ENCODE measurements around the gene PISD. TPM values are rescaled to one million over a fixed set of nuclear protein-coding genes. Genes with fewer than 3 reads are reported as not detected.

The PISD gene
- total and polyA plus RNA-seq, 9 of the 15 experiments (the other 6 are each of a cell fraction or from before 2014, with no cell fraction given) = 24.5 to 65.9 (median 36.6) TPM

- no peaks in the 10 kb centered on the region for H3K9me1 ChIP-seq (ENCODE audit: control insufficient read depth, insufficient read depth, low read length)
- ChIA-PET CTCF (ENCODE audit: low intra/inter-chr PET ratio) (no interaction called here), POLR2A (interaction anchor here (0.6 to 1.5 kb wide), 5 partner anchors 18 to 337 kb away, joined by 3 to 5 read pairs (median 4); no protein-coding TSS in a partner anchor)
- in situ Hi-C loops (cut with MboI) = no loop called here
- peaks cover 6% of the 10 kb centered on the region for H3K9me3 ChIP-seq (replicated peaks; ENCODE audit: control insufficient read depth, insufficient read depth, low read depth, low read length)
- intact Hi-C loops (cut with micrococcal nuclease) = loop anchor here (2.0 kb wide), 1 partner anchor 18 kb away; no protein-coding TSS in a partner anchor
- FAIRE-seq (no peak), DNase-seq (ENCODE audit: extremely low read depth in 1 of 4, low spot score in 3 of 4) (no peak), ATAC-seq (peak; percentile 47)
- TF ChIP-seq DMBX1 (CRISPR knock-in tag; IDR thresholded peaks at IDR 0.05; ENCODE audit: borderline replicate concordance) = no peak
- no peak for TF ChIP-seq MAFF (IDR thresholded peaks at IDR 0.05; ENCODE audit: low read length)
- no peak for TF ChIP-seq ID3 (CRISPR knock-in tag; IDR thresholded peaks at IDR 0.05)
- TF ChIP-seq ID3 (tag; IDR thresholded peaks at IDR 0.05) = no peak
- no peak for TF ChIP-seq PPARD (CRISPR knock-in tag; IDR thresholded peaks at IDR 0.05)
- TF ChIP-seq, protein P1, sequence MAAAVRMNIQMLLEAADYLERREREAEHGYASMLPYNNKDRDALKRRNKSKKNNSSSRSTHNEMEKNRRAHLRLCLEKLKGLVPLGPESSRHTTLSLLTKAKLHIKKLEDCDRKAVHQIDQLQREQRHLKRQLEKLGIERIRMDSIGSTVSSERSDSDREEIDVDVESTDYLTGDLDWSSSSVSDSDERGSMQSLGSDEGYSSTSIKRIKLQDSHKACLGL (CRISPR knock-in tag; IDR thresholded peaks at IDR 0.05; ENCODE audit: borderline replicate concordance, poor library complexity, severe bottlenecking) = no peak
- no peak for TF ChIP-seq SMARCB1 (IDR thresholded peaks at IDR 0.05; ENCODE audit: insufficient read length, low read depth)
- TF ChIP-seq TCFL5 (CRISPR knock-in tag; conservative IDR thresholded peaks at IDR 0.05) = no peak
- TF ChIP-seq MYC (IDR thresholded peaks at IDR 0.05; ENCODE audit: low read depth, low read length) = no peak
- TF ChIP-seq MYC (CRISPR knock-in tag; IDR thresholded peaks at IDR 0.05; ENCODE audit: borderline replicate concordance, low read depth) = no peak
- no peak for TF ChIP-seq RB1 (IDR thresholded peaks at IDR 0.05; ENCODE audit: low read depth)
- no peak for TF ChIP-seq PHB2 (IDR thresholded peaks at IDR 0.05; ENCODE audit: low read depth)
- TF ChIP-seq ZZZ3 (IDR thresholded peaks at IDR 0.05) = no peak
- TF ChIP-seq FOXK2 (conservative IDR thresholded peaks at IDR 0.05 in 1 of 2, IDR thresholded peaks at IDR 0.05 in 1 of 2; ENCODE audit: low read depth in 2 of 2) = no peak
- TF ChIP-seq ZNF41 (CRISPR knock-in tag; conservative IDR thresholded peaks at IDR 0.05) = no peak
- TF ChIP-seq EP300 (IDR thresholded peaks at IDR 0.05; ENCODE audit: low read length) = no peak
- no peak overlapping the region for H3K4me3 ChIP-seq
- no TSS peak for BruUV-seq (replicated peaks)
- peaks cover 9 to 32% of the 10 kb centered on the region in 2 experiments for H3K4me1 ChIP-seq (replicated peaks in 1 of 2; ENCODE audit: control insufficient read depth in 2 of 2, insufficient read depth in 2 of 2, low read length in 2 of 2)
- H3K27ac ChIP-seq (ENCODE audit: extremely low read depth, low read depth, low read length) = peak overlapping the region; percentile 72
- H3K4me2 ChIP-seq (ENCODE audit: insufficient read depth, low read length) = peak overlapping the region; percentile 38
- peak overlapping the region in 1 of 2 experiments; percentile 63; a peak in 2 of 4 replicates for H3K9ac ChIP-seq (ENCODE audit: insufficient read depth in 1 of 2, low read depth in 2 of 2, low read length in 2 of 2)
- peak overlapping the region; percentile 26; the same call in 1 of the 2 replicates for H2AFZ ChIP-seq (ENCODE audit: low read depth, low read length)
- no peaks in the 10 kb centered on the region for H3K27me3 ChIP-seq (ENCODE audit: control insufficient read depth in 2 of 2, insufficient read depth in 2 of 2, low read length in 2 of 2)
- H3K36me3 ChIP-seq (ENCODE audit: control insufficient read depth, insufficient read depth, low read length) = peaks cover 22% of the 10 kb centered on the region
- WGBS (ENCODE audit: insufficient coverage, low coverage, missing lambda C conversion rate) = 5% methylated on average over 5 of the region's 5 CpGs
- H4K20me1 ChIP-seq (replicated peaks; ENCODE audit: control insufficient read depth, insufficient read depth, low read length) = no peaks in the 10 kb centered on the region
- no peaks in the 10 kb centered on the region for H3K79me2 ChIP-seq (ENCODE audit: control insufficient read depth, insufficient read depth, low read length)
These were observed 77.2 kb downstream of the PISD start for GRCh38 chr22:31584804-31585160.
